SK-N-SH treated with all-trans-retinoic acid at 6 μM for 48 hours (cell line): ENCODE data around the gene FGD5.

ENCODE experiments used
- CREB5 ChIP-seq: fragments of 250-450 bp; sonication (Bioruptor Pico); IDR thresholded peaks from 2 replicates; pipeline ENCODE4 v1.5.1; 2020; ENCODE audit warnings: low read depth, mild to moderate bottlenecking, moderate library complexity
- CSRNP3 ChIP-seq: fragments of 250-450 bp; sonication (Bioruptor Pico); IDR thresholded peaks from 2 replicates; pipeline ENCODE4 v1.5.1; 2021; ENCODE audit warnings: mild to moderate bottlenecking, moderate library complexity
- ESRRG ChIP-seq: fragments of 250-450 bp; sonication (Bioruptor Pico); IDR thresholded peaks from 2 replicates; pipeline ENCODE4 v1.6.1; 2021; ENCODE audit warnings: mild to moderate bottlenecking
- RARB ChIP-seq: fragments of 250-450 bp; sonication (Bioruptor Pico); IDR thresholded peaks from 2 replicates; pipeline ENCODE4 v1.8.0; 2021; ENCODE audit warnings: mild to moderate bottlenecking, moderate library complexity
- TCF4 ChIP-seq: fragments of 250-450 bp; sonication (Bioruptor Pico); IDR thresholded peaks from 2 replicates; pipeline ENCODE4 v1.8.0; 2021; ENCODE audit warnings: mild to moderate bottlenecking, moderate library complexity, borderline replicate concordance
- ZFP3 ChIP-seq: fragments of 250-450 bp; sonication (Bioruptor Pico); IDR thresholded peaks from 2 replicates; pipeline ENCODE4 v1.5.0; 2020; ENCODE audit warnings: mild to moderate bottlenecking, moderate library complexity

- no peak for TF ChIP-seq RARB (CRISPR knock-in tag)
- TF ChIP-seq TCF4 (CRISPR knock-in tag): no peak
- no peak for TF ChIP-seq ZFP3 (CRISPR knock-in tag)
- no peak for TF ChIP-seq ESRRG (CRISPR knock-in tag)
- no peak for TF ChIP-seq CREB5 (CRISPR knock-in tag)
- no peak for TF ChIP-seq CSRNP3 (CRISPR knock-in tag)
Observed at GRCh38 chr3:14797731-14798130, 21.0 kb upstream of the FGD5 start.
